Measurements from ENCODE around the gene PRKN.

PRKN gene

DNA sequence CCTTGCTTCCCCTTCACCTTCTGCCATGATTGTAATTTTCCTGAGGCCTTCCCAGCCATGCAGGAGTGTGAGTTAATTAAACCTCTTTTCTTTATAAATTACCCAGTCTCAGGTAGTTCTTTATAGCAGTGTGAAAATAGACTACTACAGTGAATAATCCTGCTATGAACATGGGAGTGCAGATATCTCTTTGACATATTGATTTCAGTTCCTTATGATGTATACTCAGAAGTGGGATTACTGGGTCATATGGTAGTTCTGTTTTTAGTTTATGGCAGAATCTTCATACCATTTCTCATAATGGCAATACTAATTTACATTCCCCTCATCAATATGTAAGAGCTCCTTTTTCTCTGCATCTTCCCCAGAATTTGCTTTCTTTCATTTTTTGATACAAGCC lies 26.2 kb upstream of the PRKN start:
- no peak overlapping the region for H3K4me3 ChIP-seq (ENCODE audit: low read depth, low read length)
- in situ Hi-C loops (cut with HindIII; ENCODE audit: low sequenced_read_pairs): no loop called here
- TF ChIP-seq, protein P1, sequence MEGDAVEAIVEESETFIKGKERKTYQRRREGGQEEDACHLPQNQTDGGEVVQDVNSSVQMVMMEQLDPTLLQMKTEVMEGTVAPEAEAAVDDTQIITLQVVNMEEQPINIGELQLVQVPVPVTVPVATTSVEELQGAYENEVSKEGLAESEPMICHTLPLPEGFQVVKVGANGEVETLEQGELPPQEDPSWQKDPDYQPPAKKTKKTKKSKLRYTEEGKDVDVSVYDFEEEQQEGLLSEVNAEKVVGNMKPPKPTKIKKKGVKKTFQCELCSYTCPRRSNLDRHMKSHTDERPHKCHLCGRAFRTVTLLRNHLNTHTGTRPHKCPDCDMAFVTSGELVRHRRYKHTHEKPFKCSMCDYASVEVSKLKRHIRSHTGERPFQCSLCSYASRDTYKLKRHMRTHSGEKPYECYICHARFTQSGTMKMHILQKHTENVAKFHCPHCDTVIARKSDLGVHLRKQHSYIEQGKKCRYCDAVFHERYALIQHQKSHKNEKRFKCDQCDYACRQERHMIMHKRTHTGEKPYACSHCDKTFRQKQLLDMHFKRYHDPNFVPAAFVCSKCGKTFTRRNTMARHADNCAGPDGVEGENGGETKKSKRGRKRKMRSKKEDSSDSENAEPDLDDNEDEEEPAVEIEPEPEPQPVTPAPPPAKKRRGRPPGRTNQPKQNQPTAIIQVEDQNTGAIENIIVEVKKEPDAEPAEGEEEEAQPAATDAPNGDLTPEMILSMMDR (IDR thresholded peaks at IDR 0.05; ENCODE audit: low read depth, low read length): no peak
- no peak for DNase-seq (ENCODE audit: low read depth, low spot score)

- in situ Hi-C loops (cut with HindIII; ENCODE audit: low sequenced_read_pairs): no loop called here
Observed at GRCh38 chr6:162751211-162751859, 23.8 kb upstream of the PRKN start.

DNA sequence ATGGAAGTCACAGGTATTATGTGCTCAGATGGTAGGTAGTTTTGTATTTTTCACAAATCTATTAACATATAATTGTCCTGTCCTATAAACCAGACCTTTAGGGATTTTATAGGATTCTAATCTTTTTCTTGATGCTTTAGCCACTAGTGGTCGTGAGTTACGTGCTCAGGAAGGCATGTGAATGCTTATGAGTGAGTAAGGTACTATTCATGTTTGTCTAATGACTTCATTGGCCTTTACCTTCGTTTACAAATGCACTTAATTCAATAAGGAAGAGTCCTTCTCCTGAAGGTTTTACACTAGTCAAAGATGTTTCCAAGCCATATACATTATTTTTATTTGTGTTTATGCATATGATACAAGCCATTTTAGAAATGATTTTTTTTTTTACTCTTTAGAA lies 23.2 kb upstream of the PRKN start:
- DNase-seq (ENCODE audit: low read depth, low spot score): peak; percentile 66
- TF ChIP-seq, protein P1 (IDR thresholded peaks at IDR 0.05; ENCODE audit: low read depth, low read length): peak; percentile 5
- no peak overlapping the region for H3K4me3 ChIP-seq (ENCODE audit: low read depth, low read length)
- in situ Hi-C loops (cut with HindIII; ENCODE audit: low sequenced_read_pairs): no loop called here

More at GRCh38 chr6:162751211-162751859, 23.8 kb upstream of the PRKN start:
- H3K4me3 ChIP-seq (ENCODE audit: low read depth, low read length): no peak overlapping the region
- no peak for DNase-seq (ENCODE audit: low read depth, low spot score)
- TF ChIP-seq, protein P1 (IDR thresholded peaks at IDR 0.05; ENCODE audit: low read depth, low read length): no peak

GRCh38 chr6:162736961-162737360 lies 9.4 kb upstream of the PRKN start:
- TF ChIP-seq, protein P1 (IDR thresholded peaks at IDR 0.05; ENCODE audit: low read depth, low read length): no peak
- H3K4me3 ChIP-seq (ENCODE audit: low read depth, low read length): no peak overlapping the region
- in situ Hi-C loops (cut with HindIII; ENCODE audit: low sequenced_read_pairs): no loop called here
- no peak for DNase-seq (ENCODE audit: low read depth, low spot score)

DNA sequence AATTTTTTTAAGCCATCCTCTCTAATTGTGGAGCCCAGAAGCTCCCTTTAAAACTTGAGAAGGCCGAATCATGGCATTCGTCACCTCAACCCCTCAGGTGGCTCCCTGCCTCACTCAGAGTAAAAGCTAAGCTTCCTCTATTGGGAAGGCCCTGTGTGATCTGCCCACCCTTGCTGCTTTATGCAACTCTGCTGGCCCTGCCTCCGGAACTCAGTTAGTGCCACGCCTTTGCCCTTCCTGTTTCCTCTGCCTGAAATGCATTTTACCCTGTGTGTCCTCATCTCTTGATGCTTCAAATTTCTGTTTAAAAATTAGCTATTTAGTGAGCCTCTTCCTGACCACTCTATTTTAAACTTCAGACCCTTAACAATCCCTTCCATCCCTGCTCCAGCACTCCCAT lies 5.9 kb upstream of the PRKN start:
- in situ Hi-C loops (cut with HindIII; ENCODE audit: low sequenced_read_pairs): no loop called here
- no peak overlapping the region for H3K4me3 ChIP-seq (ENCODE audit: low read depth, low read length)
- DNase-seq (ENCODE audit: low read depth, low spot score): no peak
- TF ChIP-seq, protein P1 (IDR thresholded peaks at IDR 0.05; ENCODE audit: low read depth, low read length): no peak

- TF ChIP-seq, protein P1 (IDR thresholded peaks at IDR 0.05; ENCODE audit: low read depth, low read length): no peak
- H3K4me3 ChIP-seq (ENCODE audit: low read depth, low read length): no peak overlapping the region
- in situ Hi-C loops (cut with HindIII; ENCODE audit: low sequenced_read_pairs): no loop called here
- DNase-seq (ENCODE audit: low read depth, low spot score): no peak
Observed at GRCh38 chr6:162730502-162730901, 2.9 kb upstream of the PRKN start.

Measured in astrocyte of the spinal cord (primary cell).